GM12878 (cell line): ENCODE data around the gene SYT1. TPM values are rescaled to one million over a fixed set of nuclear protein-coding genes. Genes with fewer than 3 reads are reported as not detected.

Source experiments
- ATAC-seq: fragments of 200-7000 bp; cut with Tn5 transposase; 3 replicates; pipeline ENCODE4 v1.9.1; 2020; ENCODE audit warnings: mild to moderate bottlenecking, moderate library complexity
- BruUV-seq: library from RNA; stranded (reverse); fragments of 400-500 nt; replicated peaks from 2 replicates; lab custom pipeline; 2021; lab: Mats Ljungman, UMichigan
- CTCF ChIA-PET: fragments of 300-600 bp; sonication (Branson Sonifier 250); formaldehyde crosslinking; extraction: SDS; loops from one replicate; lab custom pipeline; 2021; ENCODE audit warnings: inconsistent platforms; lab: Yijun Ruan, JAX
- POLR2A ChIA-PET: fragments of 350-600 bp; formaldehyde crosslinking; extraction: SDS; loops from one replicate; lab custom pipeline; 2021; ENCODE audit warnings: inconsistent platforms; lab: Charles Lee
- RAD21 ChIA-PET: fragments of 300-600 bp; sonication (Branson Sonifier 250); formaldehyde crosslinking; loops from one replicate; lab custom pipeline; 2023; ENCODE audit warnings: antibody characterized with exemption; ENCODE audit not compliant: unreplicated experiment; lab: Charles Lee
- SMC1A ChIA-PET: fragments of 300-600 bp; sonication (Branson Sonifier 250); formaldehyde crosslinking; loops from one replicate; lab custom pipeline; 2023; ENCODE audit not compliant: unreplicated experiment, uncharacterized antibody; lab: Charles Lee
- DNase-seq: peaks from one replicate; pipeline ENCODE4 v3.0.0-alpha.2; 2011; ENCODE audit warnings: low read depth, low spot score
- FAIRE-seq: peaks from 3 replicates; lab custom pipeline; 2011; peaks lifted over from hg19 to GRCh38; lab: Jason Lieb, UNC
- H2AFZ ChIP-seq: 2 replicates; pipeline ENCODE4 v1.6.0; 2011; ENCODE audit warnings: low read depth, low read length, control low read depth; ENCODE audit not compliant: control insufficient read depth
- H3K27ac ChIP-seq: 2 replicates; pipeline ENCODE4 v1.5.1; 2011; ENCODE audit warnings: control low read depth; ENCODE audit not compliant: control insufficient read depth, insufficient read depth
- H3K27me3 ChIP-seq, 2 experiments: replicated peaks in 1 of 2; 2 replicates each; pipeline versions ENCODE4 v1.6.0 to v1.6.1; 2011; ENCODE audit warnings: low read length in 1 of 2; ENCODE audit not compliant: control insufficient read depth in 2 of 2, insufficient read depth in 2 of 2
- H3K36me3 ChIP-seq, 2 experiments: 2 replicates each; pipeline ENCODE4 v1.5.1; 2011; ENCODE audit warnings: low read length in 1 of 2; ENCODE audit not compliant: control insufficient read depth in 2 of 2, insufficient read depth in 2 of 2
- H3K4me1 ChIP-seq: 2 replicates; pipeline ENCODE4 v1.6.1; 2011; ENCODE audit warnings: mild to moderate bottlenecking, low read length, moderate library complexity, mixed read lengths; ENCODE audit not compliant: control insufficient read depth, insufficient read depth
- H3K4me2 ChIP-seq: 2 replicates; pipeline ENCODE4 v1.6.0; 2011; ENCODE audit warnings: control low read depth; ENCODE audit not compliant: control insufficient read depth, insufficient read depth
- H3K4me3 ChIP-seq: fragments of 200-600 bp; sonication (generic); 2 replicates; pipeline ENCODE4 v1.5.1; 2016
- H3K79me2 ChIP-seq: 2 replicates; pipeline ENCODE4 v1.6.0; 2011; ENCODE audit warnings: low read length; ENCODE audit not compliant: control insufficient read depth, insufficient read depth
- H3K9ac ChIP-seq: 2 replicates; pipeline ENCODE4 v1.8.0; 2011; ENCODE audit warnings: low read length, control low read depth, mixed read lengths; ENCODE audit not compliant: control insufficient read depth, insufficient read depth
- H3K9me3 ChIP-seq: replicated peaks from 3 replicates; pipeline ENCODE4 v1.5.1; 2011; ENCODE audit warnings: mild to moderate bottlenecking, low read length; ENCODE audit not compliant: control insufficient read depth, insufficient read depth
- H4K20me1 ChIP-seq: 2 replicates; pipeline ENCODE4 v1.6.0; 2011; ENCODE audit not compliant: control insufficient read depth, insufficient read depth
- BMI1 ChIP-seq: fragments of 450-650 bp; IDR thresholded peaks from 2 replicates; pipeline ENCODE4 v1.6.1; 2016; ENCODE audit warnings: mild to moderate bottlenecking, moderate library complexity, borderline replicate concordance
- HDGF ChIP-seq: fragments of 450-650 bp; IDR thresholded peaks from 2 replicates; pipeline ENCODE4 v1.6.1; 2016; ENCODE audit warnings: antibody characterized with exemption
- IKZF1 ChIP-seq: fragments of 450-650 bp; conservative IDR thresholded peaks from 2 replicates; pipeline ENCODE4 v1.6.1; 2017; ENCODE audit warnings: antibody characterized with exemption, mild to moderate bottlenecking
- MTA2 ChIP-seq: fragments of 450-650 bp; IDR thresholded peaks from 2 replicates; pipeline ENCODE4 v1.6.1; 2016; ENCODE audit warnings: low read depth, mild to moderate bottlenecking, moderate library complexity
- PAX8 ChIP-seq: fragments of 450-650 bp; IDR thresholded peaks from 2 replicates; pipeline ENCODE4 v1.6.1; 2017; ENCODE audit warnings: mild to moderate bottlenecking, moderate library complexity
- RFX5 ChIP-seq: IDR thresholded peaks from 2 replicates; pipeline ENCODE4 v1.6.1; 2011; ENCODE audit warnings: low read depth, low read length, improper control_type of control experiment
- ZNF217 ChIP-seq: fragments of 450-650 bp; IDR thresholded peaks from 2 replicates; pipeline ENCODE4 v1.6.1; 2017; ENCODE audit warnings: antibody characterized with exemption, mild to moderate bottlenecking
- ZNF384 ChIP-seq: IDR thresholded peaks from 2 replicates; pipeline ENCODE4 v1.6.1; 2012; ENCODE audit warnings: low read depth, mild to moderate bottlenecking, low read length, improper control_type of control experiment, borderline replicate concordance
- WGBS: methylation state at CpG from one replicate; pipeline ENCODE4 v1.1.6; 2016; ENCODE audit warnings: low lambda C conversion rate; ENCODE audit not compliant: insufficient replicate concordance, insufficient coverage; ENCODE audit errors: missing lambda C conversion rate; 5-methylcytosine and 5-hydroxymethylcytosine counted together
- in situ Hi-C: fragments of 300-500 bp; cut with MboI; formaldehyde crosslinking; loops from 9 replicates; pipeline ENCODE4 v1.14.3; 2018; ENCODE audit warnings: mixed read lengths
- intact Hi-C: fragments of 100-400 bp; cut with micrococcal nuclease; formaldehyde crosslinking; loops from one replicate; pipeline ENCODE4 v1.14.2; 2022; ENCODE audit not compliant: unreplicated experiment
- polyA plus RNA-seq, 11 experiments: library from polyadenylated mRNA; depleted of rRNA in 4 of 11; unstranded in 6 of 11; stranded (reverse) in 5 of 11; fragments of >200 nt; fragmentation: Nextera tagmentation in 4 of 11; fragmentation: Illumina TruSeq in 1 of 11; extraction: Ambion mirVana in 4 of 11; extraction: Trizol in 1 of 11; gene quantifications; 1 replicate in 1 of 11; 2 replicates in 10 of 11; pipeline versions ENCODE4 v1.2.1 to v1.2.3, GENCODE V29; 2011 to 2016; ENCODE audit warnings: inconsistent platforms in 2 of 11, missing spikeins in 2 of 11, low read depth in 1 of 11
- total RNA-seq, 4 experiments: library from RNA; depleted of rRNA in 3 of 4; stranded (reverse); fragments of >200 nt in 3 of 4; fragmentation: Illumina TruSeq in 1 of 4; extraction: Trizol in 1 of 4; gene quantifications; 2 replicates each; pipeline versions ENCODE4 v1.2.1 to v1.2.3, GENCODE V29; 2013 to 2021

The SYT1 gene
- total and polyA plus RNA-seq, 10 of the 15 experiments (the other 5 are each of a cell fraction or from before 2014, with no cell fraction given) = 0.10 to 0.28 TPM; not detected in 8

DNA sequence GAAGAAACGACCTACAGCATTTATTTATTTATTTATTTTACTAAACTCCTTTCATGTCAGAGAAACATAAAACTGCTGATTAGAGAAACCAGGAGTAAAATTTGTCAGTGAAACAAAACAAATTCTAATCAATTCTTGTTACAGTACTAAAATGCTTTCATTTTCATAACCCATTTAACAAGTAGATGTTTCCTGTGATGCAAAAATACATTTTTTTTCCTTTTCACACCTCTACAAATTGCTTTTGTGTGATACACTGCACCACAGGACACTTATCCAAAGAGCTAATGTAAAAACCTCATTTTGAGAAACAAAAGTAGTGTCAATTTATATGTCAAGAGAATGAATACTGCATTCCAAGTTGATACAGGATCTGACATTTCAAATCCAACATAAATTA lies 155.1 kb downstream of the SYT1 start (continued):
- TF ChIP-seq IKZF1 = 0 out of 2 replicates have a peak, but pooled peaks have one; percentile 16
- peak; percentile 82; the same call in 1 of the 2 replicates for TF ChIP-seq MTA2
- peak; percentile 29; the same call in 1 of the 2 replicates for TF ChIP-seq BMI1
- TF ChIP-seq ZNF217 = no peak
- no peak for TF ChIP-seq HDGF
- TF ChIP-seq RFX5 = no peak

DNA sequence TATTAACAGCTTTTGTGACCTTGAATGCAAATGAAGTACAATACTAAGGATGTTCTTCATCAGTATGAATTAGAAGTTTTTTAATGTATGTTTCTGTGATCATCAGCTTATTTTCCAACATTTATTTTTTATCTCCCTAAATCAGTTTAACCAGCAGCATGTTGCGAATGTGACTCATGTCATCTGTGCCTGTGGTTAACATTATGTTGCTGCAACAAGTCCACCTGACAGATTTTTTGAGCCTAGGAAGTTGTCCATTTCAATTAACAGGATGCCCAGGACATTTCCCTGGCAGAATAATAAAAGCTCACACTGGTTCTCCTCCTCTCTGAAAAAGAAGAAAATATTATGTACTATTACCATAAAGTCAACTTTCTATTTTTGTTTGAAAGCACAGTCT lies 155.5 kb downstream of the SYT1 start:
- FAIRE-seq (no peak), ATAC-seq (peak; percentile 62), DNase-seq (no peak)
- Histone ChIP-seq H3K4me3 (no peak overlapping the region), H3K36me3 (no peaks in the 10 kb centered on the region), H3K4me2 (no peak overlapping the region), H2AFZ (no peak overlapping the region), H3K9ac (no peak overlapping the region), H3K27ac (no peak overlapping the region), H3K79me2 (no peaks in the 10 kb centered on the region), H4K20me1 (no peaks in the 10 kb centered on the region), H3K27me3 (no peaks in the 10 kb centered on the region), H3K4me1 (no peaks in the 10 kb centered on the region), H3K9me3 (no peaks in the 10 kb centered on the region)
- ChIA-PET CTCF (interaction anchor here (0.9 kb wide), 1 partner anchor 155 kb away, joined by 3 read pairs; no protein-coding TSS in a partner anchor), RAD21 (interaction anchor here (1.0 to 1.5 kb wide), 2 partner anchors 38 to 48 kb away, joined by 5 to 7 read pairs; no protein-coding TSS in a partner anchor), SMC1A (interaction anchor here (1.0 to 3.6 kb wide), 10 partner anchors 9 to 154 kb away, joined by 3 to 20 read pairs (median 5); no protein-coding TSS in a partner anchor), POLR2A (no interaction called here)
- intact Hi-C loops (no loop called here), in situ Hi-C loops (no loop called here)
- no peak for TF ChIP-seq PAX8
- no peak for TF ChIP-seq ZNF384
- WGBS = 63% methylated on average over 1 of the region's 1 CpG
- no TSS peak for BruUV-seq
